GM21528 (cell line): ENCODE data around the gene ALOXE3.

Experiments used
- ATAC-seq: cut with Tn5 transposase; IDR thresholded peaks from one replicate; pipeline ENCODE4 v1.9.1; 2021; ENCODE audit warnings: mild to moderate bottlenecking, moderate library complexity; ENCODE audit not compliant: unreplicated experiment, low FRiP score

Gene ALOXE3

DNA sequence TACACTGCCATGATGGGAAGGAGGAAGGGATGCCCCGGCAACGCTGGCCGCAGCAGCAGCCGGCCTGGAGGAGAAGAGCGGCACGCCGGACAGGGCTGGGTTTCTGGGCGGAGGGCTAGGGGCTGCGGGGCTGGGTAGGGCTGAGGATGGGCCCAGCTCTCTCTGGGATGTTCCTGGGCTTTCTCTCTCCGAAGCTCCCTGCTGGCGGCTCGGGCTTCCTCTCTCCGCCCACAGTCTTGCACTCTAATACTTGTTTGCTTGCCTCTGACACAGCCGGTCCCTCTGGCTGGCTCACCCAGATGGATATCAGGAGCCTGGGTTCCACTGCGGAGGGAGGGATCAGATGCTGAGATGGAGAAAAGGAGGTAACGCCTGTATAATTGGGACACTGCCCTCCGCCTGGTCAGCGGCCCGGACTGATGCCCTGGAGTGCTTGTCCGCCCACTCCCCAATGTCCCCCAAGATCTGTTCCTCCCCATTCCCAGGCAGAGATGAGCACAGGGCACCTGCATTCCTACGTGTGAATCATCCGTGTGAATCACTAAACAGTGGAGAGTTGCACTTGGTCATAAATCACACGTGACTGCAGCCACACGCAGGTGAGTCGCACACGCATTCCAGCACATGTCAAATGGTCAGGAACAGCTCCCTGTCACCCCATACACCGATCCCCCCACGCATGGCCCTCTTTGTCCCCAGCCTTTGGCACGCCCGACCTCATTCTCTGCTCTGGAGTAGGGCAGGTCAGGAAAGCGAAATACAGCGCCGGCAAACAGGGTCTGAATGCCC, at the start of gene ALOXE3:
TSS of gene ALOXE3 (minus strand) at position 535 of the 789 bp plus-strand sequence. CDS start at position 11, 524 bp downstream.
- ATAC-seq, result peak; percentile 4

DNA sequence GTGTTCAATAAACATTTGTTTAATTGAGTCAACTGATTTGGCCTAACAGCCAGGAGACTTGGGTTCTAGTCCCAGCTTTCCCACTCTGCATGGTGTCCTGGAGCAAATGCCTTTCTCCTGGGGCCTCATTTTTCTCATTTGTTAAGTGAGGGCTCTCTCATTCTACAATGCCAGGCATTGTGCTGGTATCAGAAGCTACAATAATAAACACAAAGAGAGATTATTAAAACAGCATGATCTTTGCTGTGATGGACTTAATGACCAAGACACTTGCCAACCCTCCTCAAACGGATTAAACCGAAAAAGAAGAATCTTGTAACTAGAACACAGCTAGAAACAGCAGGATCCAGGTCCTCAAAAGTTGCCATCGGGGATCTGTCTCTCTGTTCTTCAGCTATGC, 49.2 kb upstream of the ALOXE3 start:
- no peak for ATAC-seq

GRCh38 chr17:8166731-8167130, 48.4 kb upstream of the ALOXE3 start:
- no peak for ATAC-seq

GRCh38 chr17:8164815-8165131, 46.5 kb upstream of the ALOXE3 start:
- ATAC-seq, result no peak

DNA sequence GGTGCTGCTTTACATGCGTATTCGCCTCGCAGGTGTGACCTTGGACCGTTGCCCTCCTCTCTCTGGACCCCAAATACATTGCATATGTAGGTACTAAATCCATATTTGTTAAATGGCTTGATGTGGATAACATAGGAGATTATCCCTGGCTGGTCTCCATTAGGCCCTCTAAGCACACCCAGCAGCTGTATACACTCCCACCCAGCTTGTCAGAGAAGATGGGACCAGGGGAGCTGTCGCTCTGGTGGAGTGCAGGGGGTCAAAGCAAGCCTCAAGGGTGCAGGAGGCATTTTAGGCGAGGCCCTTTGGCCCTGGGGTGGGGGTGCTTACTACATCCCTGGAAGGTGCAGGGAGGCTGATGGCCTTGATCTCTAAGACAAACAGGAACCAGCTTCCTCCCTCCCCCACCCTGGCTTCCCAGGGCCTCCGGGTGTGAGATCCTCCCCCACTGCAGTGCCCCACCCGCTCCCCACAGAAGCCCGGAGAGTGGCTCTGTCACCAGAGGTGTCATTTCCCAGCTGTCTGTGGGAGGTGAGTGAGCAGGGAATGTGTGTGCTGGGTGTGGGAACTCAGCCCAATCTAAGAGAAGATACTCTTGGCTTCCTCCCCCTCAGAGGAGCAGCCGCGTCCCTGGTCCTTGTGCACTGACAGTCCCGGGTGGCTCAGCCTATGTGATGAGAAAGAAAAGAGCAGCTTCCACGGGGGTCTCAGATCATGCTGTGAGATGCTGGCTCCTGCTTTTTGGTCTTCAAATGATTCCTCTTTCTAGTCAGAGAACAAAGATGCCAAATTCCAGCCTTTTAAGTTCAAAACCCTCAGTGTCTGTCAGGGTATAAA, 45.9 kb upstream of the ALOXE3 start:
- ATAC-seq, result no peak

DNA sequence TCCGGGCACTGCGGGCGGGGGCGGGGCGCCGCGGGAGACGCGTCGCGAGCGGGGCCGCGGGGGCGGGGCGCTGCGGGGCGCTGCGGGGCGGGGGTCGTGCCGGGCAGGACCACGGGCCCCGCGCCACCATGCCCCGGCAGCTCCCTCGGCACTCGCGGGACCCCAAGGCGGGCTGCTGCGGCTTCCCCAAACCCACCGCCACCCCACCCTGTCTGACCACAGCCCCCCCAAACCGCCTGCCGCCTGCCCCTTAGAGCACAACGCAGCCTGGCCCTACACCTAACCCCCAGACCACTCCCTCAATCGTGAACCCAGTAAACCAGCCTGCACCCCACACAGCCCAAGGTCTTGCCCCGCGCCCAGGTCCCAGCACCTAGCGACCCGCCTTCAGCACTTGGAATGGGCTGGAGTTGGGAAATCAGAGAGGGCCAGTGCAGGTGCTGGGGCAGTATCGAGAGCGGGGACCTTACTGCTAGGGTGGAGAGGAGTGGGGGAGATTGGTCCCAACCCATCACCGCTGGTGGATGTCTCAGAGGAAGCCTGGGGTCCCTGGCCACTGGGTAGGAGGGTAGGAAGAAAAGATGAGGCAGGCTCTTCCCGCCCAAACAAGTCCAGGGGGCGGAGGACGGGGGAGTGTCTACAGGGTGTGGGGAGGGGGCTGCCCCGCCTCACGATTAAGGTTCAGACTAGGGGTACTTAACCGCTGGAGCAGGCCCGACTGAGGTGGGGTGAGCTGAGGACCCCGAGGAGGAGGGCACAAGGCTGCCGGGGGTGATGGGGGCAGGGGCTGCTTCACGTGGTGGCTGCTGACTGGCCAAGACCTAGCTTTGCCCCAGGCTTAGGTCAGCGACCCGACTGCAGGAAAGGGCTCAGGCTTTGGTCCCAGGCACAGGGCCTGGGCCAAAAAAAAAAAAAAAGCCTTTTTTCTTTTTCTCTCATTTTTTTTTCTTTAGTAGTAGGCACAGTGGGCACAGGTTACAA, 45.0 kb upstream of the ALOXE3 start:
- ATAC-seq, result no peak

- ATAC-seq, result no peak
These were observed 44.1 kb upstream of the ALOXE3 start, which contains the start of gene VAMP2 for GRCh38 chr17:8162233-8162996. VAMP2 (minus strand) TSS chr17:8162948; CDS start chr17:8162879, 69 bp downstream.

- no peak for ATAC-seq
These were observed 43.2 kb upstream of the ALOXE3 start for GRCh38 chr17:8161289-8162232.

- no peak for ATAC-seq
These were observed 42.5 kb upstream of the ALOXE3 start for GRCh38 chr17:8160741-8161221.

DNA sequence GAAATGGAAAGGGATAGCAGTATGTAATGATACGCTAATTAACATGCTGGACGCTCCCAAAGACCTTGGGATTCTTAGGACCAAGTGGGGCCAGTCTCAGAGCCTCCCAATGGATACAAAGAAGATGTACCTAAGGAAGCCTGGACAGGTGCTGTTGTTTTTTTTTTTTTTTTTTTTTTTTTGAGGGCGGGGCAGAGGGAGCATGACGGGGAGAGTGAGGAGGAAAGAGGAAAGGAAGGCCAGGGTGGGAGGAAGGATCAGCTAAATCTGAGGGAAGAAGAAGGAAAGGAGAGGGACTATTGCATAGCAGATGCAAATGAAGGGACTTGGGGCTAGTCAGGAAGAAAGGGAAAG, 41.9 kb upstream of the ALOXE3 start:
- ATAC-seq, result no peak

DNA sequence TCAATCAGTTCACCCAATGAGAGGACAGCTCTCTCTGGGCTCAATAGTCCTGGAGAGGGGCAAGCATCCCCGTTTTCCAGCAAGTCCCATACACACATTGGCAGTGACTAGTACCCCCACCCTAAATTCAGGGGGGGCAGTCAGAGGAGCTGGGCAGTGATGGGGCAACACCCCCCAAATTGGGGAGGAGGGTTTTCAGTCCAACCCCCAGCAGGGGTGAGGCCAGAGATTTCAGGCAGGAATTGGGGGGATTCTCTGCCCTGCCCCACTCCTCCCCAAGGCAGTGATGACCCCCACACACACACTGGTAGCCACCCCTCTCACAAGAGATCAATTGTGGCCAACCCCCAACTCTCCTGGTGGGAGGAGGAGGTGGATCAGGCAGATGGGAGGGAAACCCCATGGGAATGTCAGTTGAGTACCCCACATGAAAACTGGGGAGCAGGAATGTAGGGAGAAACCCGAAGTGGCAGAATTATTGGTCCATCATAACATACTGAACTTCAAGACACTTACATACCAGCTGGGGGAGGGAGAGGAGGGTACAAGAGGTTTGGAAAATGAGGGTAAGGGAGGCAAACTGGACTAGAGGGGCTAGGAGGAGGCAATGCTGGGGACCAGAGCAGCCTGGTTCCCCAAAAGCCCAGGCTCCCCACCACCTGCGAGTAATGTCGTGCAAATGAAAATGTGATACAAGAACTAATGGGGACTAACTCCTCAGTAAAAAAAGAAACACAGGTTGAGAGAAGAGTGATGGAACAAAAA, 41.3 kb upstream of the ALOXE3 start:
- ATAC-seq, result no peak

- ATAC-seq, result no peak
These were observed 40.7 kb upstream of the ALOXE3 start for GRCh38 chr17:8159032-8159400.

DNA sequence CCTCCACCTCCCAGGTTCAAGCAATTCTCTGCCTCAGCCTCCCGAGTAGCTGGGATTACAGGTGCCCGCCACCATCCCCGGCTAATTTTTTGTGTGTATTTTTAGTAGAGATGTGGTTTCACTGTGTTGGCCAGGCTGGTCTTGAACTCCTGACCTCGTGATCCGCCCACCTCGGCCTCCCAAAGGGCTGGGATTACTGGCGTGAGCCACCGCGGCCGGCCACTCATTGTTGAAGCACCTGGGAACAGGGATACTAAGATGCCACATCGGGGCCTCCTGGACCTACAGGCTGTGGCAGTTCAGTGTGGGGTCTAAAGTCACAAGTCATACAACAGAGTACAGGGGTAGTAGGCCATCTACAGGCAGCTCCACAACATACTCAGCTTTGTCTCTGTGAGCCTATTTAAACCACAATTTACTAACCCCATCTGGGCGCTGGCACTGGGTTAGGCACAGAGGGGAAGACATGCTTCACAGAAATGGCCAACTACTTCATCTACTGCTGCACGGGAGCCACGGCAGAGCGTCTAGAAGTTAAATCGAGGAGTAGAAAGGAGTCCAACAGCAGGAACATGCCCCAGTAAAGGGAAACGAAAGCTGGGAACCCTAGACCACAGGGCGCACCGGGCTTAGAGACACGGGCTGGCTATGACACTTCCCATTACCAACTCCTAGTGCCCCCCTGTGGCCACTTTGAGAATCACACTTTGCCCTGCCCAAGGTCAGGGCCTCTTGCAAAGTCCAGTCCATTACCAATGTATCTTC, 40.1 kb upstream of the ALOXE3 start:
- no peak for ATAC-seq

DNA sequence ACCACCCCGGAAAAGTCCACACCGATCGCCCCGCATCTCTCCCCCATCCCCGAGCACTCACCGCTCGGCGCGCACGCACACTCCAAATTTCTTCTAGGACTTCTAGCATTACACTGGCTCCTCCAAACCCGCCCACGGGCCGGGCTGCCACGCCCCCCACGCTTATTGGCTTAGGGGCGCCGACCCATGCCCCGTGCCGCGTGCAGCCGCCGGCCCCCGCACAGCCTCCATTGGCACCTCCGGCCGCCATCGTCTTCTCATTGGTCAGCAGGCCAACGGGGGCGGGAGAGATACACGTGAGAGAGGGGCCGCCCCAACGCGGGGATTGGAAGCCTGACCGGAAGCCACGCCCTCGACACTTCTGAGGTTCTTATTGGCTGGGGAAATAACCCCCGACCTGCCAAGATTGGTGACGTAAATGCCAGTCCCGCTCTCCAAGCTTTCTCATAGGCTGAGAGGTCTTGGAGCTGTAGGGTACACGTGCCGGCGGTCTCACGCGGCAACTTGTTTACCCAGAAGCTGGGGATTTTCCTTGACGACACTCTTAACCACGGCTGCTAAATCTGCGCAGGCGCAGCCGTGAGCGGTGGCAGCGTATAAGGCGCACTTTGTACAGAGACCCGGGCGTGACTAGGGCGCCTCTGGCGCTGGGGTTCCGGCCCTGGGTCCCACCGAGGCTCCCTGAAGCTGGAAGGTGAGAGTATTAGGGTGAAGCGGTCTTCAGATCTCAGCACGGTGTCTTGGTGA, 38.1 kb upstream of the ALOXE3 start:
- peak; percentile 81 for ATAC-seq

GRCh38 chr17:8155996-8156245, 37.6 kb upstream of the ALOXE3 start:
- ATAC-seq, result no peak

DNA sequence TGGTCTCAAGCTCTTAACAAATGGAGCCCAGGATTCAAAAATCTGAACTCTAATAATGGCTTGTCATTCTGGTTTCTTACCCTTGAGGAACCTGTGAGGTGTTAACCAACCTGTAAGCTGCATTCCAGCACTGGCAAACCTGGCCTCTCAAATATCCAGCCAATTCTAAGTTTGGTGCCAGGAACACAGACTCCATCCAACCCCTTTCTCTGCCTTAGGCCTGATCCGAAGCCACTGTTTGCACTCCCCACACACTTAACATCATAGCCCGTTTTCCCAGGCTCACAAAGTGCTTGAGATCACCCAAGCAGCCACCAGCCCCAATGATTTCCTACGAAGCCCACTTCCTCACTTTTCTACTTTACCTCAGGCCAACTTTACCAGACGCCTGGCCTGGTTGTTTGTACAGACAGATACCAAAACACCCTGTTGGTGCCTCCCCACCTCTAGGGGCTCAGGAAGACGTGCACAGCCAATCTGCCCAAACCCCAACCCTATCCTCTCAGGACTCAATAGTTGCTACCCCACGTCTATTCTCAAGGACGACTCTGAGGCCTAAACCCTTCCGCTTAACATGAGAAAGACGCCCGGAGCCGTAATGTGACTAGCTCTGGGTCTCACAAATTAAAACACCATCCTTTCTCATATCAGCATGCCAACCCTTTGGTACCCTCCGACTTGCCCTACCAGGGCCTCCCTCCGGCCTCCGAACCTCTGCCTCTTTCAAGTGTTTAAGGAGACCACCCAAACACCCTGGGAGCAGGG, 37.1 kb upstream of the ALOXE3 start:
- no peak for ATAC-seq
